NT2/D1 (cell line): ENCODE measurements around the gene TIAM2.
"Not testable (repeated sequence)": the region's sequence is repeated elsewhere in the genome, so short reads cannot be mapped to it uniquely, and the experiment has no call there.

Experiments
- DNase-seq: peaks from one replicate; pipeline ENCODE4 v3.0.0-alpha.2; 2011; ENCODE audit warnings: low read depth, low spot score
- H3K27me3 ChIP-seq: 2 replicates; pipeline ENCODE4 v1.6.0; 2011; ENCODE audit warnings: mild to moderate bottlenecking; ENCODE audit not compliant: insufficient read length, insufficient read depth
- H3K36me3 ChIP-seq: 2 replicates; pipeline ENCODE4 v1.6.1; 2011; ENCODE audit warnings: mild to moderate bottlenecking, low read length, mixed read lengths; ENCODE audit not compliant: insufficient read depth, insufficient read length
- H3K4me1 ChIP-seq: 2 replicates; pipeline ENCODE4 v1.5.1; 2011; ENCODE audit not compliant: insufficient read depth, insufficient read length
- H3K4me3 ChIP-seq: 2 replicates; pipeline ENCODE4 v1.5.1; 2011; ENCODE audit warnings: low read depth; ENCODE audit not compliant: insufficient read length
- H3K9ac ChIP-seq: 2 replicates; pipeline ENCODE4 v1.6.0; 2011; ENCODE audit warnings: low read depth; ENCODE audit not compliant: insufficient read length
- H3K9me3 ChIP-seq: 2 replicates; pipeline ENCODE4 v1.5.1; 2011; ENCODE audit warnings: mild to moderate bottlenecking, low read length; ENCODE audit not compliant: insufficient read depth
- SUZ12 ChIP-seq: IDR thresholded peaks from 2 replicates; pipeline ENCODE4 v1.6.1; 2011; ENCODE audit not compliant: insufficient read length, insufficient read depth; ENCODE audit errors: extremely low read depth
- YY1 ChIP-seq: IDR thresholded peaks from 2 replicates; pipeline ENCODE4 v1.6.1; 2011; ENCODE audit not compliant: insufficient read length, insufficient read depth
- ZNF274 ChIP-seq: IDR thresholded peaks from 2 replicates; pipeline ENCODE4 v1.6.1; 2011; ENCODE audit warnings: mild to moderate bottlenecking, low read depth, low read length

Gene TIAM2

DNA sequence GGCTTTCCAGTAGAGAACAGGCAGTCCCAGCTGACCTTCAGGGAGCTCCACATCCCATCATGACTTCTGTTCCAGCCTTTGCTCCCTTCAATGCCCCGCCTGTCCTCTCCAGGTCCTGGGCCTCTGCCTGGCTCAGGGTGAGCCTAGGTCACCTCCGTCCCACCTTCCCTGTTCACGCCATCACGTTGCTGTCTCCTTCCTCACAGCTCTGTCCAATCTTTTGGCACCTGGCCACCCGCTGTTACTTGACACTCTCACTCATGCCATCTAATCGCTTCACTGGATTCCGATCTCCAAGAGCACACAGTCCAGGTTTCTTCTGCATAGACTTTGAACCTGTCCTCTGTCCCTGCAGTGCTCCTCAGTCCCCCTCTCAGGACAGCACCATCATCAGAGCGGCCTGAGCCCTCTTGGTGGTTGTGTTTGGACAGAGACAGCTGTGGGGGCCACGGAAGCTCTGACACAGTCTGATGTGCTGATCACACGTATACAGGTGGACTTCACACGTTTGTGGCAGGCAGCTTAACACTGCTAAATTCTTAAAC lies 34.7 kb upstream of the TIAM2 start:
- no peak for DNase-seq
- Histone ChIP-seq H3K9me3 (no peaks in the 10 kb centered on the region), H3K9ac (no peak overlapping the region), H3K4me1 (no peaks in the 10 kb centered on the region), H3K27me3 (no peaks in the 10 kb centered on the region), H3K4me3 (no peak overlapping the region), H3K36me3 (no peaks in the 10 kb centered on the region)
- TF ChIP-seq SUZ12: no peak
- TF ChIP-seq YY1: no peak
- no peak for TF ChIP-seq ZNF274

DNA sequence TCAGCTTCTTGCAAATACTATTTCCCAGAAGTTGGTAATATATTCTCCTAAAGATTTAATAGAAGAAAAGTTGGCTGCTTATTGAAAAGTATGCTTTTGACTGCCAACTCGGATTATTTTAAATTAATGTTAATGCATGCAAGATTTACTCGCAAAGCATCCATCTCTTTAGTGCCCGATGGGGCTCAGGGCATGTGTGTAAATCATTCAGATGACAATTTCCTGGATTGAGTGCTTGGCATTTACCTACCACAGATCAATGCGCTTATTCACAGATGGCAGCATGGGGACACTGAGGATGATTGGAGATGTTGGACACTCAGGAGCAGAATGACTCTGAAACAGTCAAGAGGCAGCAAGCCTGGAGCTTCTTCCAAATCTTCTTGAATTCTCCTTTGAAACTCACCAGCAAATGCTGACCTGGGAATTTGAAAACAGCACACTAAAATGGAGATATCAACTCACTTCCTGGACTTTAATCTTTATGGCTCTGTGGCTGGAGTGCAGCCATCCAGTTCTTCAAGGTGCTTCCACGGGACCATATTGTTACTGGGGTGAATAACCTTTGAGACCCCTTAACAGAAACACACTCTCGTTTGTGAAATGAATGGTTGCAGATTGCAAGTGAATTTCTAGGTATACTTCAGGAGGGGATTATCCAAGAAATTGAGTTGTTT lies 34.1 kb upstream of the TIAM2 start:
- H3K9ac ChIP-seq: no peak overlapping the region
- no peak overlapping the region for H3K4me3 ChIP-seq
- TF ChIP-seq YY1: no peak
- no peak for TF ChIP-seq SUZ12
- no peak for TF ChIP-seq ZNF274
- H3K9me3 ChIP-seq: no peaks in the 10 kb centered on the region
- no peak for DNase-seq
- no peaks in the 10 kb centered on the region for H3K4me1 ChIP-seq
- no peaks in the 10 kb centered on the region for H3K36me3 ChIP-seq
- H3K27me3 ChIP-seq: no peaks in the 10 kb centered on the region

DNA sequence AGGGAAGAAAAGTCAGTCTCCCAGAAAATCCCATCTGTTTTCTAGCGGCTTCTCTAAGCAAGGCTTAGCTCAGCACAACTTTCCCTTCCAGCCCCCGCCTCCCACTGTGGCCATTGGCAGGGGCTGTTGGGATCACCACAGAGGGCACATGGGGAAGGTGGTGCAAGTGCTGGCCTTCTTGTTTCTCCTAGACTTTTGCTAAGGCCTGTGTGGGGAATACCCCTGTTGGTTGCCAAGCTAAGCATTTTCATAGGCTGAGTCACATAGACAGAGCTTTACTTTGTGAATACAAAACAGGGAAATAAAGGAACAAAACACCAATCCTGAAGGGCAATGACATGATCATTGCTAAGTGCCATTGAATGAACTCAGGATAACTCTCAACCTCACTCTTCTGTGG lies 32.4 kb upstream of the TIAM2 start:
- Histone ChIP-seq H3K36me3 (no peaks in the 10 kb centered on the region), H3K4me3 (no peak overlapping the region), H3K9ac (no peak overlapping the region), H3K4me1 (no peaks in the 10 kb centered on the region), H3K9me3 (no peaks in the 10 kb centered on the region), H3K27me3 (no peaks in the 10 kb centered on the region)
- no peak for DNase-seq
- TF ChIP-seq SUZ12: no peak
- TF ChIP-seq YY1: no peak
- TF ChIP-seq ZNF274: no peak

DNA sequence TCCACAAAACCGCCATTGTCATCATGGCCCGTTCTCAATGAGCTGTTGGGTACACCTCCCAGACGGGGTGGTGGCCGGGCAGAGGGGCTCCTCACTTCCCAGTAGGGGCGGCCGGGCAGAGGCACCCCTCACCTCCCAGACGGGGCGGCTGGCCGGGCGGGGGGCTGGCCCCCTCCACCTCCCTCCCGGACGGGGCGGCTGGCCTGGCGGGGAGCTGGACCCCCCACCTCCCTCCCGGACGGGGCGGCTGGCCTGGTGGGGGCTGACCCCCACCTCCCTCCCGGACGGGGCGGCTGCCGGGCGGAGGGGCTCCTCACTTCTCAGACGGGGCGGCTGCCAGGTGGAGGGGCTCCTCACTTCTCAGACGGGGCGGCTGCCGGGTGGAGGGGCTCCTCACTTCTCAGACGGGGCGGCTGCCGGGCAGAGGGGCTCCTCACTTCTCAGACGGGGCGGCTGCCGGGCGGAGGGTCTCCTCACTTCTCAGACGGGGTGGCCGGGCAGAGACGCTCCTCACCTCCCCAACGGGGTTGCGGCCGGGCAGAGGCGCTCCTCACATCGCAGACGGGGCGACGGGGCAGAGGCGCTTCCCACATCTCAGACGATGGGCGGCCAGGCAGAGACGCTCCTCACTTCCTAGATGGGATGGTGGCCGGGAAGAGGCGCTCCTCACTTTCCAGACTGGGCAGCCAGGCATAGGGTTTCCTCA lies 28.9 kb upstream of the TIAM2 start:
- not testable (repeated sequence) for H3K4me1 ChIP-seq, DNase-seq, H3K9ac ChIP-seq, H3K4me3 ChIP-seq, H3K36me3 ChIP-seq, H3K9me3 ChIP-seq, H3K27me3 ChIP-seq

DNA sequence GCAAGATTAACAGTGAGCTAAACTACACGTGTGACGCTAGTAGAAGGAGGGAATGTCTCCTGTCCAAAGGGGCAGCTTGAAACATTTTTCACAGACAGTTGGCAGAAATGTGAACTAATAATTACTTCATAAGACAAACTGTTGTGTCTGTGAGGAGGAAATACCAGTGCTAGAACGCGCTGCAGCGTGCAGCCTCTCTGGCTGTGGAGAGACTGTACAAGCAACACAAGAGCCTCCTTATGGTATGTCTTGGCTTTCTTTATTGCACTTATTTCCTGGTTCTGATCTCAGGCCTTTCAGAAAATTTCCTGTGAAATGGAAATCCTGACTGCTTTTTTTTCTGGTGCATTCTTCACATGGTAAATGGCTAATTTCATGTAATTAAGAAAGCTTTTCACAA lies 25.3 kb upstream of the TIAM2 start:
- no peaks in the 10 kb centered on the region for H3K27me3 ChIP-seq
- no peaks in the 10 kb centered on the region for H3K36me3 ChIP-seq
- TF ChIP-seq SUZ12 (no peak), ZNF274 (no peak), YY1 (no peak)
- no peaks in the 10 kb centered on the region for H3K4me1 ChIP-seq
- no peak overlapping the region for H3K4me3 ChIP-seq
- no peak overlapping the region for H3K9ac ChIP-seq
- H3K9me3 ChIP-seq: no peaks in the 10 kb centered on the region
- DNase-seq: no peak

DNA sequence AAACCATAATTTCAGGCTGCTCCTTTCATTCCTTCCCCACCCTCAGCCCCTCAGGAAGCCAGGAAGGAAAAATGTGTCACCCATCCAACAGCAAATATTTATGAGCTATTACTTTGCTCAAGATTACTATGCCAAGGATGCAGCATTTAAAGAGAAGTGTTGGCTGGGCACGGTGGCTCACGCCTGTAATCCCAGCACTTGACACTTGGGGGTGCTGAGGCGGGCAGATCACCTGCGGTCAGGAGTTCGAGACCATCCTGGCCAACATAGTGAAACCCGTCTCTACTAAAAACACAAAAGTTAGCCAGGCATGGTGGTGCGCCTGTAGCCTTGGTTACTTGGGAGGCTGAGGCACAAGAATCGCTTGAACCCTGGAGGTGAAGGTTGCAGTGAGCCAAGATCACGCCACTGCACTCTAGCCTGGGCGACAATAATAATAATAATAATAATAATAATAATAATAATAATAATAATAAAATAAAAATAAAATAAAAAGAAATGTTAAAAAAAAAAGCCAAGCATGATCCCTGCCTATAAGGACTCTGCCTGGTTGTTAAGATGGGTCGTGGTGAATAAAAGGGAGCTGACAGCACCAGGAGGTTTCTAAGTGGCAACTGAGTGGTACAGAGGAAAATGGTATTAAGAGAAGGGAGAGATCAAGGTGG lies 20.5 kb upstream of the TIAM2 start:
- H3K9ac ChIP-seq: no peak overlapping the region
- no peaks in the 10 kb centered on the region for H3K4me1 ChIP-seq
- no peaks in the 10 kb centered on the region for H3K27me3 ChIP-seq
- H3K36me3 ChIP-seq: no peaks in the 10 kb centered on the region
- no peak for DNase-seq
- no peak overlapping the region for H3K4me3 ChIP-seq
- H3K9me3 ChIP-seq: no peaks in the 10 kb centered on the region
- no peak for TF ChIP-seq ZNF274
- no peak for TF ChIP-seq YY1
- TF ChIP-seq SUZ12: no peak

DNA sequence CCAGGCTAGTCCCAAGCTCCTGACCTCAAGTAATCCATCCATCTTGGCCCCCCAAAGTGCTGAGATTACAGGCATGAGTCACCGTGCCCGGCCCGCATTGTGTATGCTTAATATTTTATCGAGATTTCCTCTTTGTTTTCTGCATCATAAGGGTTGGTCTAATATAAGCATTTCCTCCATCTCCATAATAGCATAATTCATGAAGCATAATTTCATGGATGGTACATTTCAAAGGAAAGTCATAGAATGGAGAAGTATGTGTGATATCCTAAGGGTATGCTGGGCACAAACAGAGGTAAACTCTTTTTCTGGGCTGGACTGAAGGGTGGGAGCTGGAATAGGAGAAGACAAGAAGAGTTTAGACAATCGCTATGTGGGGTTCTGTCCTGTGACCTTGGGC lies 17.5 kb upstream of the TIAM2 start:
- DNase-seq: no peak
- Histone ChIP-seq H3K27me3 (no peaks in the 10 kb centered on the region), H3K4me3 (no peak overlapping the region), H3K9me3 (no peaks in the 10 kb centered on the region), H3K36me3 (no peaks in the 10 kb centered on the region), H3K9ac (no peak overlapping the region), H3K4me1 (no peaks in the 10 kb centered on the region)
- TF ChIP-seq SUZ12 (no peak), ZNF274 (no peak), YY1 (no peak)
